ENCODE measurements around the gene MEX3A.

DNA sequence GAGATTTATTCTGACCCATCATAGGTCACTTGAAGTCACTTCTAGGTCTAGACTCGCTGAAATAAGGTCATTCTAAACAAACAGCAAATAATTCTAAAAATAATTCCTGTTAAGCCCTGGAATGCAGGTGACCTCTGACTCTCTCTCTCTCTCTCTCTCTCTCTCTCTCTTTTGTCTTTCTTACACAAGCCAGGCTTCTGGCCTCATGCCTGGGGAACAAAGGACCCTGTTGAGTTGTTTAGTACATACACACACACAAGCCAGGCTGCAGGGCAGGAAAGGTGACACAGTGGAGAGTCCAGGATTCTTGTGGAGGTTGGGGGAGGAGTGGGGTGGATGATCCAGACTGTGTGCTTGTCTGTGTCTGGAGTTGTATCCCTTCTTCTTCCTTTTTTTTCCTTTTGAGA lies 4.0 kb upstream of the MEX3A start:
- TF ChIP-seq EP300 (IDR thresholded peaks at IDR 0.05; ENCODE audit: borderline replicate concordance in 1 of 2, low read depth in 2 of 2, low read length in 2 of 2) (no peak), CTCF (IDR thresholded peaks at IDR 0.05; ENCODE audit: control extremely low read depth in 1 of 3, insufficient read depth in 1 of 3, low read depth in 1 of 3, low read length in 3 of 3) (no peak)

All from H1 (cell line).